ENCODE data around the gene MICAL2. TPM values are rescaled to one million over a fixed set of nuclear protein-coding genes. Genes with fewer than 3 reads are reported as not detected.

The MICAL2 gene
- total RNA-seq, 1 donor from 2014 or later = 197 TPM

DNA sequence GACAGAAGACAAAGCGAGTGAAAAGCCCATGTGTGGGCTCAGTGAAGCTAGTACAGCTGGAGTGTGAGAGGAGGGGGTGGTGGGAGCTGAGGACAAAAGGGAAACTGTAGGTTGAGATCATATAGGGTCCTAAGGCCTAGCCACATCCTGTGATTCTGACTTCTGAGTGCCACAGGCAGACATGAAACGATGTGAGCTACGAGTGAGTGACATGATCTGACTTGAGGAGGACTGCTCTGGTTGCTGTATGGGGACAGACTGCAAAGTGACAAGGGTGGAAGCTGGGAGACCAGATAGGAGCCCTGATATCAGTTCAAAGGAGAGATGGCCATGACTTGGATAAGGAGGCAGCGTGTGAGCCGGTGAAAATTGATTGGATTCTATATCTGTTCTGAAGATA is 85.4 kb downstream of the MICAL2 start:
- Histone ChIP-seq H3K4me1 (peaks cover 32% of the 10 kb centered on the region), H3K27me3 (no peaks in the 10 kb centered on the region), H3K27ac (peak overlapping the region; percentile 25), H3K4me3 (peak overlapping the region; percentile 15), H3K9me3 (no peaks in the 10 kb centered on the region), H3K36me3 (no peaks in the 10 kb centered on the region)
- ATAC-seq (no peak), DNase-seq (no peak)
- TF ChIP-seq, protein P1, sequence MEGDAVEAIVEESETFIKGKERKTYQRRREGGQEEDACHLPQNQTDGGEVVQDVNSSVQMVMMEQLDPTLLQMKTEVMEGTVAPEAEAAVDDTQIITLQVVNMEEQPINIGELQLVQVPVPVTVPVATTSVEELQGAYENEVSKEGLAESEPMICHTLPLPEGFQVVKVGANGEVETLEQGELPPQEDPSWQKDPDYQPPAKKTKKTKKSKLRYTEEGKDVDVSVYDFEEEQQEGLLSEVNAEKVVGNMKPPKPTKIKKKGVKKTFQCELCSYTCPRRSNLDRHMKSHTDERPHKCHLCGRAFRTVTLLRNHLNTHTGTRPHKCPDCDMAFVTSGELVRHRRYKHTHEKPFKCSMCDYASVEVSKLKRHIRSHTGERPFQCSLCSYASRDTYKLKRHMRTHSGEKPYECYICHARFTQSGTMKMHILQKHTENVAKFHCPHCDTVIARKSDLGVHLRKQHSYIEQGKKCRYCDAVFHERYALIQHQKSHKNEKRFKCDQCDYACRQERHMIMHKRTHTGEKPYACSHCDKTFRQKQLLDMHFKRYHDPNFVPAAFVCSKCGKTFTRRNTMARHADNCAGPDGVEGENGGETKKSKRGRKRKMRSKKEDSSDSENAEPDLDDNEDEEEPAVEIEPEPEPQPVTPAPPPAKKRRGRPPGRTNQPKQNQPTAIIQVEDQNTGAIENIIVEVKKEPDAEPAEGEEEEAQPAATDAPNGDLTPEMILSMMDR (IDR thresholded peaks at IDR 0.05) = no peak
- intact Hi-C loops (cut with DNase I) = no loop called here

DNA sequence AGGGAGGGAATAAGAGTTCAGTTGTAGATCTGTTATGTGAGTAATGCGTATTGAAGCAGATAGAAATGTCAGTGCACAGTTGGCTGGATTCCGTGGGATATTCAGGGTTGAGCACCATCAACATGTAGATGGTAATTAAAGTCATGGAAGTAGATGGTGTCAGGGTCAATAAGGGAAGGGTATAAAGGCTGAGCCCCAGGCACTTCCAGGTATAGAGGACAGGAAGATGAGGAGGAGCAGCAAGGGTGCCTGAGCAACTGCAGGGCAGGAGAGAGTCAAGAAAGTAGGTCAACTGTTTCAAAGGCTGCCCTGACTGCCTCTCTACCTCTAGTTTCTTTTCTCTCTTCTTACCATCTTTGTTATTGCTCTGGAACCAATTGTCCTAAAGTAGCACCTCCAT is 85.9 kb downstream of the MICAL2 start:
- intact Hi-C loops (cut with DNase I) = no loop called here
- Histone ChIP-seq H3K9me3 (no peaks in the 10 kb centered on the region), H3K4me3 (peak overlapping the region; percentile 15), H3K27ac (peak overlapping the region; percentile 25), H3K4me1 (peaks cover 37% of the 10 kb centered on the region), H3K36me3 (no peaks in the 10 kb centered on the region), H3K27me3 (no peaks in the 10 kb centered on the region)
- no peak for ATAC-seq
- TF ChIP-seq, protein P1 (IDR thresholded peaks at IDR 0.05) = no peak
- no peak for DNase-seq

DNA sequence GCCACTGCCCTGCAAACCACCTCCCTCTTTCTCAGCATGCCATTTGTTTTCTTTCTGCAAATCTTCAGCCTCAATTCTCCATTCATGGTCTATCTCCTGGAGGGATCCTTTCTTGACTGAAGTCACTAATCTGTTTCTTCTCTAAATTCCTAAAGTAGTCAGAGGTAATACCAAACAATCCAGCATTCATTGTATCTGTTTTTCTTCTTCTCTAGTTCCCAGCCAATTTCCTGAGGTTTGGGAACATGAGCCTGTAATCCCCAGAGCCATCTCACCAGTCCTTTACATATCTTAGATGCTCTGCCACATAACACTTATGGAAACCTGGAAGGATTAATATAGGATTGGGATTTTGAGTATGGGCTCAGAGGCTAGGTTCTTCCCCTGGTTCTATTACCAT is 86.5 kb downstream of the MICAL2 start:
- Histone ChIP-seq H3K4me1 (peaks cover 41% of the 10 kb centered on the region), H3K36me3 (no peaks in the 10 kb centered on the region), H3K27me3 (no peaks in the 10 kb centered on the region), H3K27ac (peak overlapping the region; percentile 25), H3K9me3 (no peaks in the 10 kb centered on the region), H3K4me3 (peak overlapping the region; percentile 15)
- DNase-seq (no peak), ATAC-seq (no peak)
- intact Hi-C loops (cut with DNase I) = no loop called here
- TF ChIP-seq, protein P1 (IDR thresholded peaks at IDR 0.05) = no peak

DNA sequence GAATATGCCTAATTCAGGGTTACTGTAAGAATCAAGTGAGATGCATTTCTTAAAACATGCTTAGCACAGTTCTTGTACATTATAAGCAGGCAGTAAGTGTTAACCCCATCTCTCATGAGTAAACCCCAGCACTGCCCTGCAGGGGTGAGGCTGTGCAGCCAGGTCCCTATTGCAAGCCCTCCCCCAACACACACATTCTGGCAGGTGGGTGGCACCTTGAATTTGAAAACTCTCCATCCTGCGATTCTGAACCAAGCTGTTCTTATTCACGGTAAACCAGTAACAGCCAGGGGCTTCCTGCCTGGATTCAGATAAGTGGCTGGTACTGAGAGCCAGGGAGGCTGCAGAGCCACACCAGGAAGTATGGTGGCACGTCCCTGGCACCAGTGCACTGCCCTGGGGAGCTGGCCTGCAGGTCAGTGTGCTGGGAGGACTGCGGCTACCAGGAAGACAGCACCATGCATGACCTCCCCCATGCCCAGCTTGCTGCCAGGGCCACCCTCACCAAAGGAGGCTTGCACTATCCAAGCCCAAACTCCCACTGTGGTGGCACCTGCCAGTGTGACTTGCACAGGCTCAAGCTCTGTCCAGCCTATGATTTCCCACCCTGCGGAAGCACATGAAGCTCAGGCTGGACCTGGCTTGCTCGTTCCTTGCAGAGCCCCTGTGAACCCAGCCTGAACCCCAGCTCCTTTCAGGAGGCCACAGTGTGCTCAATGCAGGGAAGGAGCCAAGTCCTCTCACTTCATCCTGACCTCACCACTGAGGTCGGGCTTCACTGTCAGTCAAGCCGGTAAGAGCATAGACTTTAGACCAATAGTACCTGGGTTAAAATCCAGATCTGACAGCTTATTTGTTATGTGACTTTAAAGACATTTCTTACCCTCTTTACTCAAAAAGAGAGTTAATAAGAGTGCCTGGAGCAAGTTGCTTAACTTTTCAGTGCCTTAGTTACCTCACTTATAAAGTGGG is 88.1 kb downstream of the MICAL2 start:
- DNase-seq (peak; percentile 60), ATAC-seq (peak; percentile 13)
- Histone ChIP-seq H3K4me3 (no peak overlapping the region), H3K27ac (no peak overlapping the region), H3K4me1 (peaks cover 41% of the 10 kb centered on the region), H3K36me3 (no peaks in the 10 kb centered on the region), H3K27me3 (no peaks in the 10 kb centered on the region), H3K9me3 (no peaks in the 10 kb centered on the region)
- intact Hi-C loops (cut with DNase I) = no loop called here
- TF ChIP-seq, protein P1 (IDR thresholded peaks at IDR 0.05) = no peak

DNA sequence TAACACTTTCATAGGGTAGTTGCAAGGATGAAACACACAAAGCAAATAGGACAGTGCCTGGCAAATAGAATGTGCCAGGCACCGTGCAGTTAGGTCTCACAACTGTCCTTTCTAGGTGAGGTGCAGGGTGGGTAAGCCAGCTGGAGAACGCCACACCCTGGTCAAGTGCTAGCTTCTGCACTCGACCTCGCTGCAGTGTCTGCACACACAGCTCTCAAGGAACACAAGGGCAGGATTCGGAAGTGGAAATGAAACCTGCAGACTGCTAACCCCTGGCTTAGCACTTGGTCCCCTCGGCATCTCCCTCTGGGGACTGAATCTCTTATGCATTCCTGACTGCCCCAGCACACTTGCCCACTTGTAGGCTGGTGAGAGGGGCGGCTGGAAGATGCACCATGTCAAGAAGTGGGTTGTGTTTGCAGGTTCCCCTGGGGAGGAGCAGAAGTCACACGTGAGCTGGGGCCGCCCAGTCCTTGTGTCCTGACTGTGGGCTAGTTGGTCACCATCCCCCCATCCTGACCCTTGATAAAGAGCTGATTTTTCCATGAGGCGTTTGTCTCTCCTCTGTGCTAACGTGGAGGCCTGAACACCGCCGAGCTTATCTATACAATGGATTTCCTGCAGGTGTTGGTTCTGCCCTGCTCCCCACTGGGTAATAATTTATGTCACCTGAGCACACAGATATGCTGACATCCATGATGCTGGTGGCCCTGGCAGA is 89.0 kb downstream of the MICAL2 start:
- DNase-seq = peak; percentile 63
- H3K27ac ChIP-seq = peak overlapping the region; percentile 30
- intact Hi-C loops (cut with DNase I) = no loop called here
- H3K36me3 ChIP-seq = peaks cover 3% of the 10 kb centered on the region
- no peaks in the 10 kb centered on the region for H3K27me3 ChIP-seq
- H3K9me3 ChIP-seq = no peaks in the 10 kb centered on the region
- peaks cover 41% of the 10 kb centered on the region for H3K4me1 ChIP-seq
- ATAC-seq = peak; percentile 65
- TF ChIP-seq, protein P1 (IDR thresholded peaks at IDR 0.05) = no peak
- no peak overlapping the region for H3K4me3 ChIP-seq

Measured in upper lobe of right lung (tissue), 1 donor.